ENCODE measurements around the gene RIMS4.

RIMS4 gene

DNA sequence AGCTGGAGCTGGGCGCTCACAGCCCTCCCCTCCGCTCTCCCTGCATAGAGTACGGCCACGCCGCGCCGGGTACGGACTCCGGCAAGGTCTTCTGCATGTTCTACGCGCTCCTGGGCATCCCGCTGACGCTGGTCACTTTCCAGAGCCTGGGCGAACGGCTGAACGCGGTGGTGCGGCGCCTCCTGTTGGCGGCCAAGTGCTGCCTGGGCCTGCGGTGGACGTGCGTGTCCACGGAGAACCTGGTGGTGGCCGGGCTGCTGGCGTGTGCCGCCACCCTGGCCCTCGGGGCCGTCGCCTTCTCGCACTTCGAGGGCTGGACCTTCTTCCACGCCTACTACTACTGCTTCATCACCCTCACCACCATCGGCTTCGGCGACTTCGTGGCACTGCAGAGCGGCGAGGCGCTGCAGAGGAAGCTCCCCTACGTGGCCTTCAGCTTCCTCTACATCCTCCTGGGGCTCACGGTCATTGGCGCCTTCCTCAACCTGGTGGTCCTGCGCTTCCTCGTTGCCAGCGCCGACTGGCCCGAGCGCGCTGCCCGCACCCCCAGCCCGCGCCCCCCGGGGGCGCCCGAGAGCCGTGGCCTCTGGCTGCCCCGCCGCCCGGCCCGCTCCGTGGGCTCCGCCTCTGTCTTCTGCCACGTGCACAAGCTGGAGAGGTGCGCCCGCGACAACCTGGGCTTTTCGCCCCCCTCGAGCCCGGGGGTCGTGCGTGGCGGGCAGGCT lies 60.1 kb downstream of the RIMS4 start:
- H3K4me3 ChIP-seq (ENCODE audit: low read depth, low read length) = no peak overlapping the region
- no peak for DNase-seq (ENCODE audit: low read depth)
- TF ChIP-seq, protein P1, sequence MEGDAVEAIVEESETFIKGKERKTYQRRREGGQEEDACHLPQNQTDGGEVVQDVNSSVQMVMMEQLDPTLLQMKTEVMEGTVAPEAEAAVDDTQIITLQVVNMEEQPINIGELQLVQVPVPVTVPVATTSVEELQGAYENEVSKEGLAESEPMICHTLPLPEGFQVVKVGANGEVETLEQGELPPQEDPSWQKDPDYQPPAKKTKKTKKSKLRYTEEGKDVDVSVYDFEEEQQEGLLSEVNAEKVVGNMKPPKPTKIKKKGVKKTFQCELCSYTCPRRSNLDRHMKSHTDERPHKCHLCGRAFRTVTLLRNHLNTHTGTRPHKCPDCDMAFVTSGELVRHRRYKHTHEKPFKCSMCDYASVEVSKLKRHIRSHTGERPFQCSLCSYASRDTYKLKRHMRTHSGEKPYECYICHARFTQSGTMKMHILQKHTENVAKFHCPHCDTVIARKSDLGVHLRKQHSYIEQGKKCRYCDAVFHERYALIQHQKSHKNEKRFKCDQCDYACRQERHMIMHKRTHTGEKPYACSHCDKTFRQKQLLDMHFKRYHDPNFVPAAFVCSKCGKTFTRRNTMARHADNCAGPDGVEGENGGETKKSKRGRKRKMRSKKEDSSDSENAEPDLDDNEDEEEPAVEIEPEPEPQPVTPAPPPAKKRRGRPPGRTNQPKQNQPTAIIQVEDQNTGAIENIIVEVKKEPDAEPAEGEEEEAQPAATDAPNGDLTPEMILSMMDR (IDR thresholded peaks at IDR 0.05; ENCODE audit: low read depth, low read length, missing control alignments) = no peak
- in situ Hi-C loops (cut with HindIII; ENCODE audit: low sequenced_read_pairs) = loop anchor here (5.0 kb wide), 1 partner anchor 117 kb away; no protein-coding TSS in a partner anchor

DNA sequence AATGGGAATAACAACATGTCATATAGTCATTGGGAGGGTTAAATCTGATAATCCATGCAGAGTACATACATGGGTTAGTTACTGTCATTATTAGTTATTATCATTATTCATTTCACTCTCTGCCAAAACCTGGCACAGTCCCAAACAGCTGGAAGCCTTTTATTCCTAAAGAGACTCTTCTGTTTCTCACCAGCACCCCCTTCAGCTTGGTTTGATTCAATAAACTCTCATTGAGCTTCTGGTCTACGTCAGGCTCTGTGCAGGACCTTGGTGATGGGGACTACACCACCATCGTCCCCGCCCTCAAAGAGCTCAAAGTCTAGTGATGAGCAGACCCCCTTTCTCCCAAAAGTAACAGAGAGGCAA lies 62.4 kb downstream of the RIMS4 start:
- in situ Hi-C loops (cut with HindIII; ENCODE audit: low sequenced_read_pairs) = no loop called here
- no peak for DNase-seq (ENCODE audit: low read depth)
- TF ChIP-seq, protein P1 (IDR thresholded peaks at IDR 0.05; ENCODE audit: low read depth, low read length, missing control alignments) = no peak
- no peak overlapping the region for H3K4me3 ChIP-seq (ENCODE audit: low read depth, low read length)

DNA sequence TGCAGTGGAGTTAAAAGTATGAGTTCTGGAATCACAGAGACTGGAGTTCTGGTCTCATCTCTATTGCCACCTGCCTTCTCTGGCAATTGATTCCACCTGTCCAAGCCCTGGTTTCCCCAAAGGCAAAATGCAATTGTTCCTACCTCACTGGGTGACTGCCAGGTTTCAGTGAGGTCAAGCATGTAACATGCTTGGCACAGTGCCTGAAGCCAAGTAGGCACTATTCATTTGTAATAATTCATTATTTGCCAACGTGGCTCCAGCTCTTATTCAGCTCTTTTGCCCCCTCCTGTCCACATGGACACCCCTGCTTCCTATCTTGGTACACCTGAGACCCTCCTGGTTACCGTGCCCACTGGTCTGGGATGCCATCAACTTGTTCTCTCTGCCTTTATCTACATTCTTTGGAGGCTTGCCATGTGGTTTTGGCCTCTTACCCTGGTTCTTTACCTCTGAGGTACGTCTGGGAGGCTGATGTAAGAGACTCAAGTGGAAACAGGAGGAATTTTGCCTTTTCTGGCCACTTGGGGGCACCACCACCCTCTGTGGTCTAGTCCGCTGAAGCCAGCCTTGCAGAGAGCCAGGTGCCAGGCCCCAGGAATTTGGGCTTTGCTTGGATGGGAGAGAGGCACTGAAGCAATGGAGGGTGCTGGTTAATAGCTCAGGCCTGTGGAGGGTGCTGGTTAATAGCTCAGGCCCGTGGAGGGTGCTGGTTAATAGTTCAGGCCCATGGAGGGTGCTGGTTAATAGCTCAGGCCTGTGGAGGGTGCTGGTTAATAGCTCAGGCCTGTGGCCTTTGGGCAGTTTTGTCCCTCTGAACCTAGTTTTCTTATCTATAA lies 63.0 kb downstream of the RIMS4 start:
- in situ Hi-C loops (cut with HindIII; ENCODE audit: low sequenced_read_pairs) = no loop called here
- no peak overlapping the region for H3K4me3 ChIP-seq (ENCODE audit: low read depth, low read length)
- peak; percentile 56 for DNase-seq (ENCODE audit: low read depth)
- TF ChIP-seq, protein P1 (IDR thresholded peaks at IDR 0.05; ENCODE audit: low read depth, low read length, missing control alignments) = peak; percentile 82

DNA sequence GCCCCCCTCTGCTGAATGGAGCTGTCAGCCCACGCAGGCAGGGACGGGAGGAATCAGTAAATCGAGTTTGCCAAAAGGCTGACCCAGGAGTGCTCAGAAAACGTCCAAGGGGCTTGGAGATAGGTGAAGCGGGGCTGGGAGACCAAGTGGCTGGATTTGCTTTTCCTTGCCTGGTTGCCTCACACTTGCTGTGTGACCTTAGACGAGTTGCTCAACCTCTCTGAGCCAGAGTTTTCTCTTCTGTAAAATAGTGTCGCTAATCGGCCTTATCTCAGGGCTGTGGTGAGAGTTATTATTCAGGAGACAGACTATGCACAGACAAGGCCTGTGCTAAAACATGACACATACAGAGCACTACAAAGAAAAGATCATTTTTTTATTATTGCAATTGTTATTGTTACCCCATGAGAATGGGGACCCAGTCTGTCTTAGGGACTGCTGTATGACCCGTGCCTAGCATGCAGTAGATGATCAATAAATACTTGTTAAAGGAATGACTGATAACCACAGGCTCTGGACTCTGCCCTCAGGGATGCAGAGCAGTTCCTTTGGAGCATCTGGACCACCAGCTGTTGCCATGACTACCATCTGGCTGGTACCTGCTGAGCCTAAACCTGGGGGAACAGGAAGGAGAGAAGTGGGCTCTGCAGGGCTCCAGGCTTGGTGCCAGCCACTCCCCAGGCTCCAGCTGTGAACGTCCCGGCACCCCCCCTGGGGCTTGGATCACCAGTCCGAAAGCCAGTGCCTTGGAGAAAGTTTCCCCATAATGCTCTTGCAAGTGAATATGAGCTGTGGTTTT lies 63.8 kb downstream of the RIMS4 start:
- TF ChIP-seq, protein P1 (IDR thresholded peaks at IDR 0.05; ENCODE audit: low read depth, low read length, missing control alignments) = no peak
- in situ Hi-C loops (cut with HindIII; ENCODE audit: low sequenced_read_pairs) = no loop called here
- DNase-seq (ENCODE audit: low read depth) = no peak
- peak overlapping the region; percentile 30 for H3K4me3 ChIP-seq (ENCODE audit: low read depth, low read length)

DNA sequence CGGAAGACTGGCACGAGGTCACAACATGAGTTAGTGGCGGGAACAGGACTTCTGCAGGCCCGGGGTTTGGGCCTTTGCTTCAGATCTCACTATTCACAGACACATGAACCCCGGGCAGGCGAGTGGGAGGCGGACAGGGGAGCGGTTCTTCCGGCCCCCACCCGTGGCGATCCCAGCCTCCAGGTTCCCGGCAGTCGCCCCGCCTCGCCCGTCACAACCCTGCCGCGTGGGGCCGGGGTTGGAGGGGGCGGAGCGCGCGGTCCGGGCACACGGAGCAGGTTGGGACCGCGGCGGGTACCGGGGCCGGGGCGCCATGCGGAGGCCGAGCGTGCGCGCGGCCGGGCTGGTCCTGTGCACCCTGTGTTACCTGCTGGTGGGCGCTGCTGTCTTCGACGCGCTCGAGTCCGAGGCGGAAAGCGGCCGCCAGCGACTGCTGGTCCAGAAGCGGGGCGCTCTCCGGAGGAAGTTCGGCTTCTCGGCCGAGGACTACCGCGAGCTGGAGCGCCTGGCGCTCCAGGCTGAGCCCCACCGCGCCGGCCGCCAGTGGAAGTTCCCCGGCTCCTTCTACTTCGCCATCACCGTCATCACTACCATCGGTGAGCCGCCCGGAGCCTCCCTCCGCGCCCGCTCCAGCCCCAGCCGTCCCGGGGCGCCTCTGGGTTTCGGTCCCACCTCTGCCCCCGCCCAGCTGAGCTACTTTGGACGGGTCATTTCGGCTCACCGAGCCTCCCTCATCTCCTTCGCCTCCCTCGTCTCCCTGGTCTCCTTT lies 64.6 kb downstream of the RIMS4 start, which contains the start of gene KCNK15:
Gene KCNK15, plus strand, starts transcription at position 268 of the 769 bp plus-strand sequence. Its CDS starts 46 bp downstream, at position 314.
- TF ChIP-seq, protein P1 (IDR thresholded peaks at IDR 0.05; ENCODE audit: low read depth, low read length, missing control alignments) = no peak
- in situ Hi-C loops (cut with HindIII; ENCODE audit: low sequenced_read_pairs) = no loop called here
- no peak for DNase-seq (ENCODE audit: low read depth)
- peak within 1 kb of the TSS; percentile 30 for H3K4me3 ChIP-seq (ENCODE audit: low read depth, low read length)
